Trophoblast cell (in vitro differentiated cells and primary cell): ENCODE measurements around the gene RPL35.

Experiments used
- DNase-seq, 2 donors: peaks; one replicate each; pipeline ENCODE4 v3.0.0-alpha.2; 2016
- H2AFZ ChIP-seq: 2 replicates; pipeline ENCODE4 v1.6.1; 2013; ENCODE audit warnings: low read length, moderate library complexity, mild to moderate bottlenecking; ENCODE audit not compliant: insufficient read depth, poor library complexity
- H2AK5ac ChIP-seq: 2 replicates; pipeline ENCODE4 v1.6.1; 2013; ENCODE audit warnings: mild to moderate bottlenecking, low read length
- H2BK120ac ChIP-seq: 2 replicates; pipeline ENCODE4 v1.6.1; 2013; ENCODE audit warnings: low read length, mild to moderate bottlenecking, moderate library complexity; ENCODE audit not compliant: insufficient read depth, poor library complexity
- H2BK12ac ChIP-seq: 2 replicates; pipeline ENCODE4 v1.6.1; 2013; ENCODE audit warnings: mild to moderate bottlenecking, low read length, moderate library complexity
- H2BK5ac ChIP-seq: 2 replicates; pipeline ENCODE4 v1.6.1; 2013; ENCODE audit warnings: low read length, low read depth, moderate library complexity, mild to moderate bottlenecking; ENCODE audit not compliant: poor library complexity
- H3K14ac ChIP-seq: 2 replicates; pipeline ENCODE4 v1.6.1; 2013; ENCODE audit warnings: mild to moderate bottlenecking, low read length
- H3K18ac ChIP-seq: 2 replicates; pipeline ENCODE4 v1.6.1; 2013; ENCODE audit warnings: mild to moderate bottlenecking, low read length
- H3K23ac ChIP-seq: 2 replicates; pipeline ENCODE4 v1.6.1; 2013; ENCODE audit warnings: low read length
- H3K27ac ChIP-seq: 2 replicates; pipeline ENCODE4 v1.5.1; 2013; ENCODE audit warnings: low read depth, mild to moderate bottlenecking, inconsistent platforms, low read length, moderate library complexity
- H3K27me3 ChIP-seq: 2 replicates; pipeline ENCODE4 v1.6.1; 2013; ENCODE audit warnings: inconsistent platforms, mild to moderate bottlenecking, low read length, moderate library complexity; ENCODE audit not compliant: insufficient read depth
- H3K36me3 ChIP-seq, 2 experiments: 1 replicate in 1 of 2; 2 replicates in 1 of 2; pipeline ENCODE4 v1.6.1; 2013; ENCODE audit warnings: low read length in 2 of 2, mild to moderate bottlenecking in 2 of 2, moderate library complexity in 1 of 2; ENCODE audit not compliant: insufficient read depth in 2 of 2, control insufficient read depth in 1 of 2
- H3K4ac ChIP-seq: 2 replicates; pipeline ENCODE4 v1.6.1; 2013; ENCODE audit warnings: low read depth, mild to moderate bottlenecking, low read length, moderate library complexity
- H3K4me1 ChIP-seq, 2 experiments: 1 replicate in 1 of 2; 2 replicates in 1 of 2; pipeline ENCODE4 v1.6.1; 2013; ENCODE audit warnings: low read length in 2 of 2, mild to moderate bottlenecking in 2 of 2, moderate library complexity in 1 of 2; ENCODE audit not compliant: insufficient read depth in 2 of 2, control insufficient read depth in 1 of 2
- H3K4me2 ChIP-seq: 2 replicates; pipeline ENCODE4 v1.6.1; 2013; ENCODE audit warnings: inconsistent platforms, mild to moderate bottlenecking, low read length, moderate library complexity
- H3K4me3 ChIP-seq: 2 replicates; pipeline ENCODE4 v1.5.1; 2013; ENCODE audit warnings: mild to moderate bottlenecking, low read depth, low read length, inconsistent platforms
- H3K79me1 ChIP-seq: one replicate; pipeline ENCODE4 v1.6.1; 2013; ENCODE audit warnings: low read length
- H3K79me2 ChIP-seq: 2 replicates; pipeline ENCODE4 v1.6.1; 2013; ENCODE audit warnings: low read length, mild to moderate bottlenecking; ENCODE audit not compliant: control insufficient read depth, insufficient read depth, poor library complexity
- H3K9ac ChIP-seq: 2 replicates; pipeline ENCODE4 v1.6.1; 2013; ENCODE audit warnings: mild to moderate bottlenecking, low read length
- H3K9me3 ChIP-seq: 2 replicates; pipeline ENCODE4 v1.6.1; 2013; ENCODE audit warnings: low read depth, mild to moderate bottlenecking, control low read depth, inconsistent platforms, low read length; ENCODE audit not compliant: insufficient read depth
- H4K12ac ChIP-seq: 2 replicates; pipeline ENCODE4 v1.6.1; 2013; ENCODE audit warnings: low read depth, mild to moderate bottlenecking, low read length, moderate library complexity
- H4K8ac ChIP-seq: 2 replicates; pipeline ENCODE4 v1.6.1; 2013; ENCODE audit warnings: low read depth, mild to moderate bottlenecking, low read length, moderate library complexity
- H4K91ac ChIP-seq: one replicate; pipeline ENCODE4 v1.6.1; 2013; ENCODE audit warnings: low read depth, mild to moderate bottlenecking, low read length, moderate library complexity
- WGBS: extraction: QIAGEN DNeasy Blood & Tissue Kit; methylation state at CpG from one replicate; pipeline ENCODE4 v1.1.7; 2013; ENCODE audit warnings: missing lambda C conversion rate; ENCODE audit not compliant: insufficient read length, insufficient coverage; ENCODE audit errors: extremely low coverage; 5-methylcytosine and 5-hydroxymethylcytosine counted together

The RPL35 gene

DNA sequence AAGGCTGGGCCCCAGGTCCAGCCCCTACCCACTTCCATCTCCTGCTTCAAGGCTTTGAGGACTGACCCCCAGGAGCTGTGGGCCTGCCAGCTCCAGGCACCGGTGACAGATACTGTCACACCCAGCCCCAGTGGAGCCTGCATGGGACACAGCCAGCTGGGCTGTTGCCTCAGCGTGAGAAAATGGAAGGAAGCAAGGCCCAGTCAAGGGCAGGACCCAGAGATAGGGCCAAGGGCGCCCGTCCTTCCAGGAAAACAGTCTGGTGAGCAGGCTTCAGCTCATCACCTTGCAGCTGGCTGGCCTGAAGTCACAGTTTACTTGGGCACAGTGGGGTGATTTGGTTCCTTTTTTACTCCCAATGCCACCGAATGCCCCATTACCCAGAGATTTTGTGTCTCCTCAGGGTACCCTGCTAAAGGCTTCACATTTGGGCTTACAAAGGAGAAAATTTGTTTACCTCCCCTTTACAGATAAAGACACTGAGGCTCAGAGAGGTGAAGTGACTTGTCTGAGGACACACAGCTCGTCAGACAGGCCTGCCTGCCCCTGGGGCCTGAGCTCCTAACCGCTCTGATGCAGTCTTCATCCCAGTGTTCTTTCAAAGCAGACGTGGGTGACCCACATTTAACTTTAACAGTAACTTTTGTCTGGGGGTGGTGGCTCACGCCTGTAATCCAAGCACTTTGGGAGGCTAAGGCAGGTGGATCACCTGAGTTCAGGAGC, 30.0 kb downstream of the RPL35 start:
- Histone ChIP-seq H3K27me3 (no peaks in the 10 kb centered on the region), H3K4me3 (no peak overlapping the region), H3K4ac (no peak overlapping the region), H3K36me3 (no peaks in the 10 kb centered on the region), H3K18ac (no peak overlapping the region), H3K9me3 (no peaks in the 10 kb centered on the region), H2AK5ac (no peak overlapping the region), H3K23ac (no peak overlapping the region), H3K4me1 (peaks cover 0 to 3% of the 10 kb centered on the region in 2 experiments), H3K4me2 (no peak overlapping the region), H2BK120ac (no peak overlapping the region), H3K9ac (no peak overlapping the region), H3K79me2 (no peaks in the 10 kb centered on the region), H2BK12ac (no peak overlapping the region), H2BK5ac (no peak overlapping the region), H2AFZ (no peak overlapping the region), H4K91ac (no peak overlapping the region), H4K8ac (no peak overlapping the region), H4K12ac (no peak overlapping the region), H3K27ac (no peak overlapping the region), H3K14ac (no peak overlapping the region), H3K79me1 (peaks cover 3% of the 10 kb centered on the region)
- no CpG with 5 or more reads among the region's 9 CpGs for WGBS
- no peak for DNase-seq

DNA sequence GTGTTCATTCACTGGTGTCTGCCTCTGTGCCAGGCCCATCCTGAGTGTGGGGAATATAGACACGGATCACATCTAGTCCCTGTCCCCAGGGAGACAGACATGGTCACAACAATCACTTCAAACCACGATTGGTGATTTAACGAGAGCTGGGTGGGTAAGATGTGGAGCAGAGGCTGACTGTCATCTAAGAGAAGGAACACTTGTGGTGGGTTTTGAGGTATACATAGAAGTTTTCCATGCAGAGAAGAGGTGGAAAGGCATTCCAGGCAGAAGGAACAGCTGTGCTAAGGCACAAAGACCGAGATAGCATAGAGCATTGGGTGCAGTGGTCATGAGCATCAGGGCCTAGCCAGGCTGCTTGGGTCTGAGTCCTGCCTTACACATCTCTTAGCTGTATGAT, 31.2 kb downstream of the RPL35 start:
- H4K8ac ChIP-seq: no peak overlapping the region
- H3K18ac ChIP-seq: no peak overlapping the region
- peaks cover 0 to 3% of the 10 kb centered on the region in 2 experiments for H3K4me1 ChIP-seq
- no peaks in the 10 kb centered on the region for H3K36me3 ChIP-seq
- DNase-seq: no peak
- H3K14ac ChIP-seq: no peak overlapping the region
- no peaks in the 10 kb centered on the region for H3K9me3 ChIP-seq
- no peak overlapping the region for H4K91ac ChIP-seq
- H2BK5ac ChIP-seq: no peak overlapping the region
- no peak overlapping the region for H3K4me3 ChIP-seq
- H3K4me2 ChIP-seq: no peak overlapping the region
- no peak overlapping the region for H3K23ac ChIP-seq
- no peaks in the 10 kb centered on the region for H3K27me3 ChIP-seq
- no peak overlapping the region for H2AK5ac ChIP-seq
- H2BK120ac ChIP-seq: no peak overlapping the region
- H3K4ac ChIP-seq: no peak overlapping the region
- H2AFZ ChIP-seq: no peak overlapping the region
- no peak overlapping the region for H2BK12ac ChIP-seq
- H4K12ac ChIP-seq: no peak overlapping the region
- peaks cover 3% of the 10 kb centered on the region for H3K79me1 ChIP-seq
- no peak overlapping the region for H3K9ac ChIP-seq
- no peak overlapping the region for H3K27ac ChIP-seq
- no CpG with 5 or more reads among the region's 4 CpGs for WGBS
- H3K79me2 ChIP-seq: no peaks in the 10 kb centered on the region

- Histone ChIP-seq H3K4me3 (no peak overlapping the region), H3K4me2 (no peak overlapping the region), H3K23ac (no peak overlapping the region), H4K8ac (no peak overlapping the region), H2BK12ac (no peak overlapping the region), H3K36me3 (no peaks in the 10 kb centered on the region), H3K79me2 (no peaks in the 10 kb centered on the region), H3K27ac (no peak overlapping the region), H2AK5ac (no peak overlapping the region), H3K18ac (no peak overlapping the region), H2BK120ac (no peak overlapping the region), H3K27me3 (no peaks in the 10 kb centered on the region), H3K4me1 (no peaks in the 10 kb centered on the region), H2AFZ (no peak overlapping the region), H3K79me1 (peaks cover 1% of the 10 kb centered on the region), H3K4ac (no peak overlapping the region), H3K9ac (no peak overlapping the region), H4K91ac (no peak overlapping the region), H3K14ac (no peak overlapping the region), H2BK5ac (no peak overlapping the region), H3K9me3 (peaks cover 3% of the 10 kb centered on the region), H4K12ac (no peak overlapping the region)
- WGBS: no CpG with 5 or more reads among the region's 5 CpGs
- DNase-seq: no peak
Measured at GRCh38 chr9:124829334-124829669, 32.5 kb downstream of the RPL35 start.

- Histone ChIP-seq H4K8ac (no peak overlapping the region), H3K4me1 (no peaks in the 10 kb centered on the region), H3K79me1 (peaks cover 1% of the 10 kb centered on the region), H3K14ac (no peak overlapping the region), H3K4ac (no peak overlapping the region), H3K9me3 (peaks cover 3% of the 10 kb centered on the region), H4K91ac (no peak overlapping the region), H3K36me3 (no peaks in the 10 kb centered on the region), H2BK12ac (no peak overlapping the region), H3K9ac (no peak overlapping the region), H3K4me2 (no peak overlapping the region), H2BK120ac (no peak overlapping the region), H3K18ac (no peak overlapping the region), H3K27me3 (no peaks in the 10 kb centered on the region), H3K27ac (no peak overlapping the region), H2AK5ac (no peak overlapping the region), H3K4me3 (no peak overlapping the region), H2BK5ac (no peak overlapping the region), H2AFZ (no peak overlapping the region), H3K23ac (no peak overlapping the region), H3K79me2 (no peaks in the 10 kb centered on the region), H4K12ac (no peak overlapping the region)
- WGBS: no CpG with 5 or more reads among the region's 2 CpGs
- DNase-seq: no peak
Measured at GRCh38 chr9:124828489-124829333, 33.0 kb downstream of the RPL35 start.
